ENCODE measurements around the gene PTPRK. TPM values are rescaled to one million over a fixed set of nuclear protein-coding genes. Genes with fewer than 3 reads are reported as not detected.

Gene PTPRK
- total RNA-seq, 1 donor from 2014 or later: 50.3 TPM

- TF ChIP-seq CTCF (IDR thresholded peaks at IDR 0.05; ENCODE audit: partially characterized antibody, unreplicated experiment): no peak
- no peak for DNase-seq
- H3K27ac Mint-ChIP-seq (ENCODE audit: unreplicated experiment): no peak overlapping the region
- H3K4me1 Mint-ChIP-seq (ENCODE audit: low read depth, unreplicated experiment): no peaks in the 10 kb centered on the region
- H3K4me3 Mint-ChIP-seq (ENCODE audit: unreplicated experiment): no peak overlapping the region
- no peaks in the 10 kb centered on the region for H3K27me3 Mint-ChIP-seq (ENCODE audit: unreplicated experiment)
- H3K36me3 Mint-ChIP-seq (ENCODE audit: unreplicated experiment): no peaks in the 10 kb centered on the region
- H3K9me3 Mint-ChIP-seq (ENCODE audit: unreplicated experiment): no peaks in the 10 kb centered on the region
These were observed 155.5 kb downstream of the PTPRK start for GRCh38 chr6:128364766-128365519.

GRCh38 chr6:128363020-128363813 lies 157.2 kb downstream of the PTPRK start:
- H3K27me3 Mint-ChIP-seq (ENCODE audit: unreplicated experiment): no peaks in the 10 kb centered on the region
- TF ChIP-seq CTCF (IDR thresholded peaks at IDR 0.05; ENCODE audit: partially characterized antibody, unreplicated experiment): no peak
- H3K4me1 Mint-ChIP-seq (ENCODE audit: low read depth, unreplicated experiment): no peaks in the 10 kb centered on the region
- H3K27ac Mint-ChIP-seq (ENCODE audit: unreplicated experiment): no peak overlapping the region
- no peaks in the 10 kb centered on the region for H3K36me3 Mint-ChIP-seq (ENCODE audit: unreplicated experiment)
- no peaks in the 10 kb centered on the region for H3K9me3 Mint-ChIP-seq (ENCODE audit: unreplicated experiment)
- H3K4me3 Mint-ChIP-seq (ENCODE audit: unreplicated experiment): no peak overlapping the region
- no peak for DNase-seq

- Mint-ChIP-seq H3K9me3 (ENCODE audit: unreplicated experiment) (no peaks in the 10 kb centered on the region), H3K27ac (ENCODE audit: unreplicated experiment) (no peak overlapping the region), H3K36me3 (ENCODE audit: unreplicated experiment) (no peaks in the 10 kb centered on the region), H3K4me1 (ENCODE audit: low read depth, unreplicated experiment) (no peaks in the 10 kb centered on the region), H3K4me3 (ENCODE audit: unreplicated experiment) (no peak overlapping the region), H3K27me3 (ENCODE audit: unreplicated experiment) (no peaks in the 10 kb centered on the region)
- DNase-seq: no peak
- no peak for TF ChIP-seq CTCF (IDR thresholded peaks at IDR 0.05; ENCODE audit: partially characterized antibody, unreplicated experiment)
These were observed 159.0 kb downstream of the PTPRK start for GRCh38 chr6:128361378-128361777.

GRCh38 chr6:128358244-128358776 lies 162.1 kb downstream of the PTPRK start:
- no peak overlapping the region for H3K4me3 Mint-ChIP-seq (ENCODE audit: unreplicated experiment)
- no peaks in the 10 kb centered on the region for H3K36me3 Mint-ChIP-seq (ENCODE audit: unreplicated experiment)
- no peak for TF ChIP-seq CTCF (IDR thresholded peaks at IDR 0.05; ENCODE audit: partially characterized antibody, unreplicated experiment)
- no peaks in the 10 kb centered on the region for H3K27me3 Mint-ChIP-seq (ENCODE audit: unreplicated experiment)
- no peak overlapping the region for H3K27ac Mint-ChIP-seq (ENCODE audit: unreplicated experiment)
- H3K9me3 Mint-ChIP-seq (ENCODE audit: unreplicated experiment): no peaks in the 10 kb centered on the region
- H3K4me1 Mint-ChIP-seq (ENCODE audit: low read depth, unreplicated experiment): no peaks in the 10 kb centered on the region
- no peak for DNase-seq

Measured in glutamatergic neuron (in vitro differentiated cells).